HG03575 (cell line): ENCODE data around the gene TFB1M.
"Not testable (repeated sequence)": the region's sequence is repeated elsewhere in the genome, so short reads cannot be mapped to it uniquely, and the experiment has no call there.

ENCODE experiments used
- ATAC-seq: cut with Tn5 transposase; IDR thresholded peaks from one replicate; pipeline ENCODE4 v1.9.1; 2021; ENCODE audit not compliant: unreplicated experiment, insufficient number of reproducible peaks, low FRiP score; ENCODE audit errors: extremely low read depth

TFB1M gene

DNA sequence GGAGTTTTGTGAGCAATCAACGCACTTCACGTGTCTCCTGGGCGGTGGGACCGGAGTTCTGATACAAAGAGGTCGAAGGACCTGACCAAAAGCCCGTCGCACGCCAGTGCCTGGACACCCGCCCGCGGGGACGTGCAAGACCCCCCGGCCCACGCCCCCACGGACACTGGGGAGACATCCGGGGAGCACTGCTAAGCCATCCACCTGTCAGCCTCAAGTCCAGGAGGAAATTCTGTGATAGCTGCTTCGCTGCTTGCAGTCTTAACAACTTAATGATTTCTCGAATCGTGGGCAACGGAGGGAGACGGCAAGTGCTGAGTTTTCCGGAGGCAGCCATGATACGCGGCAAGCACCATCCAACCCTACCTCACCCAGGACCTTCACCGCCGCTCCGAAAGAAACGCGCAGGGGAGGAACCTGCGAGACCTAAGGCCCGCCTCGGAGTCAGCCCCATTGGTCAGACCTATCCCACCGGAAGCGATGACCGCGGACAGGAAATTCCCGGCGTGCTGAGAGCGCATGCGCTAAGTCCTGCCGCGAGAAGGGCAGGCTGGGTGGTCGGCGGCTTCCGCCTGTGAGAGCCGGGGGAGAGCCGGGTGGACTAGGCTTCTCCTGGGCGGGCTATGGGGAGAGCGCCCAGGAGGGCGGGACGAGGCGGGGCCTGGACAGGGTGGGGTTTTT is at the start of gene TFB1M:
TSS of gene TFB1M (minus strand) at position 393 of the 681 bp plus-strand sequence. CDS start at position 337, 56 bp downstream.
- ATAC-seq, result peak; percentile 80

DNA sequence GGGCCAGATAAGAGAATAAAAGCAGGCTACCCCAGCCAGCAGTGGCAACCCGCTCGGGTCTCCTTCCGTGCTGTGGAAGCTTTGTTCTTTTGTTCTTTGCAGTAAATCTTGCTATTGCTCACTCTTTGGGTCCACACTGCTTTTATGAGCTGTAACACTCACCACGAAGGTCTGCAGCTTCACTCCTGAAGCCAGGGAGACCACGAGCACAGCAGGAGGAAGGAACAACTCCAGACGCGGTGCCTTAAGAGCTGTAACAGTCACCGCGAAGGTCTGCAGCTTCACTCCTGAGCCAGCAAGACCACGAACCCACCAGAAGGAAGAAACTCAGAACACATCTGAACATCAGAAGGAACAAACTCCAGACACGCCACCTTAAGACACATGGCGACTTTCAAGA is 49.7 kb upstream of the TFB1M start:
- ATAC-seq, result not testable (repeated sequence)

DNA sequence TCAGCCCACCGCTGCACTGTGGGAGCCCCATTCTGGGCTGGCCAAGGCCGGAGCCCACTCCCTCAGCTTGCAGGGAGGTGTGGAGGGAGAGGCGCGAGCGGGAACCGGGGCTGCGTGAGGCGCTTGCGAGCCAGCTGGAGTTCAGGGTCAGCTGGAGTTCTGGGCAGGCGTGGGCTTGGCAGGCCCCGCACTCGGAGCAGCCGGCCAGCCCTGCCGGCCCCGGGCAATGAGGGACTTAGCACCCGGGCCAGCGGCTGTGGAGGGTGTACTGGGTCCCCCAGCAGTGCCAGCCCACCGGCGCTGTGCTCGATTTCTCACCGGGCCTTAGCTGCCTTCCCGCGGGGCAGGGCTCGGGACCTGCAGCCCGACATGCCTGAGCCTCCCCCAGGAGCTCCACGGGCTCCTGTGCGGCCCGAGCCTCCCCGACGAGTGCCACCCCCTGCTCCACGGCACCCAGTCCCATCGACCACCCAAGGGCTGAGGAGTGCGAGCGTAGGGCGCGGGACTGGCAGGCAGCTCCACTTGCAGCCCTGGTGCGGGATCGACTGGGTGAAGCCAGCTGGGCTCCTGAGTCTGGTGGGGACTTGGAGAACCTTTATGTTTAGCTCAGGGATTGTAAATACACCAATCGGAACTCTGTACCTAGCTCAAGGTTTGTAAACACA is 48.8 kb upstream of the TFB1M start:
- ATAC-seq, result not testable (repeated sequence)

DNA sequence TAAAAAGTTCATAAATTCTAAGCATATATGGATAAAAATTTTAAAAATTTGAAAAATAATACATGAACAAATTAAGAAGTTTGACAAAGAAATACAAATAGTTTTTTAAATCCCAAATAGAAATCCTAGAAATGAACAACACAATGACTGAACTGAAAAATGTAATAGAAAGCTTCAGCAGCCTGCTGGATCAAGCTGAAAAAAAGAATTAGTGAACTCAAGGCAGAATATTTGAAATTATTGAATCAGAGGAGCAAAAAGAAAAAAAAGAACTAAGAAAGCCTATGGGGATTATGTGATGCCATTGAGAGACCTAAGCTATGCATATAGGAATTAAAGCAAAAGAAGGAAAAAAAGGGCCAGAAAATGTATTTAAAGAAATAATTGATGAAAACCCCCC is 39.9 kb upstream of the TFB1M start:
- no peak for ATAC-seq

DNA sequence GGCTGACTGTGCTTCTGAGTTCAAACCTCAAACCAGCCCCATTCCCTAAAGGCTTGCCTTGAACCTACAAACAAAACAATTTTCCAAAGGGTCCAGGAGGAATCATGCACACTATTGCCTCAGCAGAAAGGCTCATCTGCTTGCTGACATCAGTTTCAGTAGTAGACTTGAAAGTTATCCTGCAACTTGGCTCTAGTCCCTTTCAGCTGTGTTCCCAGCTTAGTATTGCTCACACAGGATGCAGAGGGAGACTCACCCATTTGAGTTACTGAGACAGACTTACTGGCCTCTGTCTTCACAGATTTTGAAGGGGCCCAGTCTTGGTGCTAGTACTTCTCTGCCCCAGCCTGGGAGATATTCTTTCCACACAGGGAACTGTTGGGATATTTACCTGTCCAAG is 38.5 kb upstream of the TFB1M start:
- no peak for ATAC-seq

DNA sequence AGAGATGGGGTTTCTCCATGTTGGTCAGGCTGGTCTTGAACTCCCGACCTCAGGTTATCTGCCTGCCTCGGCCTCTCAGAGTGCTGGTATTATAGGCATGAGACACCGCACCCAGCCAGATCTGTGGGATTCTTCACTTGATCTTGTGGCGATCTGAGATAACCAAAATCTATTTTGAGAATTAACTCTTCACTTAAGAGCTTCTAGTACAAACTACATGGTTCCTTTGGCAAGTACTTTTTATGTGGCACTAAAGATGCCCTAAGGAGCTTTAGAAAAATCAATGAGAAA is 37.8 kb upstream of the TFB1M start:
- ATAC-seq, result no peak

DNA sequence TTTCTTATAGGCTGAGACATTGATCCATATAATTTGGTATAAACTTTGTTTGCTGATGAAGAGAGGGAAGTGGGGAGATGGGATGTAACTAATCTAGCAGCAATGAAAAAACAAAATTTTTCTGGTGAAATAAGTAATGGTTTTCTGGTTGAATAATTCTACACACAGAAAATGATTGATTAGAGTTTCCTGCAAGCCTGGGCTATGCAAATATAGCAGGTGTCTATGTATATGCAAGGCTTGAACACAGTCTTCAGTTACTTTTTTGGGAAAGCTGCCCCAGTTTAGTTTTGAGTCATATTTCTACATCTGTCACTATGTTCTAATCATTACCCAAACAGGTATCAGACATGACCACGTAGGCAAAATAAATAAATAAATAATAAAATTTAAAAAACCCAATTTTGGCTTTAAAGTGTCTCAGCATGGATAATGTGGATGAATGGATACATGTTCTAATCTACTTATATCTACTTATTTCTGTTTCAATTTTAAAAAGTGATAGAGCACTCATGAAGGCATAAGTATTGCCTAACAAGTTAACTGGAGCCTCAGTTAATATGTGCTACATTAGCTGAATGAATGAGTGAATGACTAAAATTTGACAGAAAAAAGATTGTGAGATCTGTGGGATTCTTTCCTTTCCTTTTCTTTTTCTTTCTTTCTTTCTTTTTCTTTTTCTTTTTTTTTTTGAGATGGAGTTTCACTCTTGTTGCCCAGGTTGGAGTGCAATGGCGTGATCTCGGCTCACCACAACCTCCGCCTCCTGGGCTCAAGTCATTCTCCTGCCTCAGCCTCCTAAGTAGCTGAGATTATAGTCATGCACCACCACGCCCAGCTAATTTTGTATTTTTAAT is 37.2 kb upstream of the TFB1M start:
- ATAC-seq, result peak; percentile 98

DNA sequence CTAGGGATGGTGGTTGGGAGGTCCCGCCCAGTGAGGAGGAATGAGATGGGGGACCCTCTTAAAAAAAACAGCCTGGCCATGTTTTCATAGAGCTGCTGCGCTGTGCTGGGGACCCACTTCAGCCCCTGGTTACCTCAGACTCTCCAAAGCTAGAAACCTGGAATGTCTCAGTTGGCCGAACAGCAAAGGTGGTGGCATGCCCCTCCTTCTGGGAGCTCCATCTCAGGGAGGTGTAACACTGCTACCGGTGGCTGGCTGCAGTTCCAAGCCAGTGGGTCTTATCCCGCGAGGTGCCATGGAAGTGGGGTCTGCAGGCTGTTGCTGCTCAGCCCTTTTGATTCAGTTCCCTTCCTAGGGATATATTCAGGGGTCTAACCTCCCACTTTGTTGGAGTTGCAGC is 35.7 kb upstream of the TFB1M start:
- no peak for ATAC-seq

DNA sequence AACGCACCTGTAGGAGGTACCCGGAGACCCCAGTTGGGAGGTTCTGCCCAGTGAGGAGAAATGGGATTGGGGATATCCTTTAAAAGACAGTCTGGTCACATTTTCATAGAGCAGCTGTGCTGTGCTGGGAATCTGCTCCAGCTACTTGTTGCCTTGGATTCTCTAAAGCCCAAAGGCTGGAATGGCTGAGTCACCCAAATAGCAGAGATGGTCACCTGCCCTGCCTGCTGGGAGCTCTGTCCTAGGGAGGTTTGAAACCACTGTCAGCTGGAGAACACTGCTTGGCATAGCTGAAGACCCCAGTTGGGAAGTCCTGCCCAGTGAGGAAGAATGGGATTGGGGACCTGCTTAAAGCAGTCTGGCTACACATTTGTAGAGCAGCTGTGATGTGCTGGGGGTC is 34.8 kb upstream of the TFB1M start:
- ATAC-seq, result no peak

DNA sequence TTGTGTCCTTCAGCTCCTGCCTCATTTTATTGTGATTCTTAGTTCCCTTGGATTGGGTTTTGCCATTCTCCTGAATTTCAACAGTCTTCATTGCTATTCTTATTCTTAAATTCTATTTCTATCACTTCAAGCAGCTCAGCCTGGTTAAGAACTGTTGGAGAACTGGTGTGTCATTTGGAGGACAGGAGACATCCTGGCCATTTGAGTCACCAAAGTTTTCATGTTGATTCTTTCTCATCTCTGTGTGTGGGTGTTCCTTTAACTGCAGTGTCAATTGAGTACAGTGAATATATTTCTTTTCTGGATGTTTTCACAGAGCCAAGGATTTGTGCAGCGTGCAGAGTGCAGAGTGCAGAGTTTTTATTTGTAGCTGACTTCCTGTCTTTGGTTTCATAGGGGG is 33.5 kb upstream of the TFB1M start:
- ATAC-seq, result no peak

DNA sequence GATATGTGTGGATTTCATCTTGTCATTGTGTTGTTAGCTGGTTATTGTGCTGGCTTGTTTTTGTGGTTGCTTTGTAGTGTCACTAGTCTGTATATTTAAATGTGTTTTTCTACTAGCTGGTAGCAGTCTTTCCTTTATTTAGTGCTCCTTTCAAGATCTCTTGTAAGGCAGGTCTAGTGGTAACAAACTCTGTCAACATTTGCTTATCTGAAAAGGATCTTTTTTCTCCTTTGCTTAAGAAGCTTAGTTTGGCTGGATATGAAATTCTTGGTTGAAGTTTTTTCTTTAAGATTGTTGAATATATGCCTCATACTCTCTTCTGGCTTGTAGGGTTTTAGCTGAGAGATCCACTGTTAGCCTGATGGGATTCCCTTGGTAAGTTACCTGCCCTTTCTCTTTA is 32.7 kb upstream of the TFB1M start:
- ATAC-seq, result no peak

DNA sequence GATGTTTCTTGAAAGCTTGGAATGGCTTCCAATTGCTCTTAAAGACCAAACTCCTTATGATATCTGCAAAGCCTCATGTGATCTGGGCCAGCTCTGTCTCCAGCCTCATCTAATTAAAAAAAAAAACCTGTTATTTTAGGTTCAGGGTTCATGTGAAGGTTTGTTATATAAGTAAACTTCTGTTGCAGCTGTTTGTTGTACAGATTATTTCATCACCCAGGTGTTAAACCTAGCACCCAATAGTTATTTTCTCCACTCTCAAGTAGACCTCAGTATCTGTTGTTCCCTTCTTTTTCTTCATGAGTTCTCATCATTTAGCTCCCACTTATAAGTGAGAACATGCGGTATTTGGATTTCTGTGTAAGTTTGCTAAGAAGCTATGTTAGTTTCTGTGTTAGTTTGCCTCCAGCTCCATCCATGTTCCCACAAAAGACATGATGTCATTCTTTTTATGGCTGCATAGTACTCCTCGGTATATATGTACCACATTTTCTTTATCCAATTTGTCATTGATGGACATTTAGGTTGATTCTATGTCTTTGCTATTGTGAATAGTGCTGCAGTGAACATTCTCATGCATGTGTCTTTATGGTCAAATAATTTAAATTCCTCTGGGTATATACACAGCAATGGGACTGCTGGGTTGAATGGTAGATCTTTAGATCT is 30.2 kb upstream of the TFB1M start:
- ATAC-seq, result no peak

DNA sequence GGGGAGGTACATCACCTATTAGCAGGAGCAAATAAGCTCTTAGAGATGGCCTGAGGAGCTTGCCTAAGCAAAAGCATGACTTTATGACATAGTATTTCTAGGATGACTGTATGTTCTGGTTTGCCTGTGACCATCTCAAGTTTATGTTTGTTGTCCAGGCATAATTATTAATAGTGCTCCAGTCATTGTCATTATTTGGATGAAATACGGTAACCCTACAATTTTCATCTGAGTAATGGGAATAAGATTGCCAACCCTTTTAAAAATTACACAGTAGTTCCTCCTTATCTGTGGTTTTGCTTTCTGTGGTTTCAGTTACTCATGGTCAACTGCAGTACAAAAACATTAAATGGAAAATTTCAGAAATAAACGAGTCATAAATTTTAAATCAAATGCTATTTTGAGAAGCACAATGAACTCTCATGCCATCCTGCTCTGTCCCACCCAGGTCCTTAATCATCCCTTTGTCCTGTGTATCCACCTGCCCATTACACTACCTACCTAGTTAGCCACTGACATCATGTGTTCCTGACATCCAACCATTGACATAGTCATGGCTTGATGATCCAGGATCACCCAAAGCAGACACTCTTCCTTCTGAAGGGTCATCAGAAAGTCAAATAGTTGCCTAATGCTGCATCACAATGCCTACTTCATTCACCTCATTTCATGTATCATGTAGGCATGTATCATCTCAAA is 27.0 kb upstream of the TFB1M start:
- no peak for ATAC-seq

DNA sequence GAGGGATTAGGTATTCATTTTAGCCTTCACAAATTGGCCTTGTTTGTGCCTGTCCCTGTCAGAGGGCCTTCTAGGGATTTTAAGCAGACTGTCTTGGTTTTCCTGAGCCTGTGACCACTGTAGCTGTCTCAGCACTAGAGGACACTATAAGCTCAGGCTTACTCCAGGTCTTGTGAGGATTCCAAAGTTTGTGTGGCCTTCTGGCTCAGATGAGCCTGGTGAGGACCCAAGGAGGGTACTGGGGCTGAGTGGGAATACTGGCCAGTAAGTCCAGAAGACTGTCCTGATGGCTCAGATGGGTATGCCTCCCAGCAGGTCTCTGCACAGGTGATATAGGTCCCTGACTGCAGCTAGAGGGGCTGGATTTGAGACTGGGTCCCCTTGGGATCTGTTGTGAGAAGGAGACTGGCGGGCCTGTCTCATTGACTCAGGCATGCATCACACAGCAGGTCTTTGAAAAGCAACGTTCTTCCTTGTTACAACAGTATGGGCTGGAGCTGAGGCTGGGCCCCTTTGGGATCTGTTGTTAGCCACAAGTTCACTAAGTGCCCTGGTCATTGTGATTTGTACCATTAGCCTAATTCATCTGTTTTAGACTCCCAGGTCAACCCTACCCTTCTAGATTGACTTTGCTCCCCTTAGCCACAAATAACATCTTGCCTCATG is 26.3 kb upstream of the TFB1M start:
- ATAC-seq, result no peak

DNA sequence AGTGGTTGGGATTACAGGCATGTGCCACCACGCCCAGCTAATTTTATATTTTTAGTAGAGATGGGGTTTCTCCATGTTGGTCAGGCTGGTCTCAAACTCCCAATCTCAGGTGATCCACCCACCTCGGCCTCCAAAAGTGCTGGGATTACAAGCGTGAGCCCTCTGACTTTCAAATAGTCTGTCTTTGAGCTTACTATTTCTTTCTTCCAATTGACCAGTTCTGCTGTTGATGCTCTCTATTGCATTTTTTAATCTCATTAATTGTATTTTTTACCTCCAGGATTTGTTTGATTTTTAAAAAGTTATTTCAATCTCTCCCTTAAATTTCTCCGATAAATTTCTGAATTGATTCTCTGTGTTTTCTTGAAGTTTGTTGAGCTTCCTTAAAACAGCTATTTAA is 25.6 kb upstream of the TFB1M start:
- not testable (repeated sequence) for ATAC-seq

DNA sequence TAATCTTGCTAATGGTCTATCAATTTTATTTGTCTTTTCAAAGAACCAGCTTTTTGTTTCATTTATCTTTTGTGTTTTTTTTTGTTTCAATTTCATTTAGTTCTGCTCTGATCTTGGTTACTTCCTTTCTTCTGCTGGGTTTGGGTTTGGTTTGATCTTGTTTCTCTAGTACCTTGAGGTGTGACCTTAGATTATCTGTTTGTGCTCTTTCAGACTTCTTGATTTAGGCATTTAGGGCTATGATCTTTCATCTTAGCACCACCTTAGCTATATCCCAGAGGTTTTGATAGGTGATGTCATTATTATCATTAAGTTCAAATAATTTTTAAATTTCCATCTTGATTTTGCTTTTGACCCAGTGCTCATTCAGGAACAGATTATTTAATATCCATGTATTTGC is 24.0 kb upstream of the TFB1M start:
- ATAC-seq, result not testable (repeated sequence)

DNA sequence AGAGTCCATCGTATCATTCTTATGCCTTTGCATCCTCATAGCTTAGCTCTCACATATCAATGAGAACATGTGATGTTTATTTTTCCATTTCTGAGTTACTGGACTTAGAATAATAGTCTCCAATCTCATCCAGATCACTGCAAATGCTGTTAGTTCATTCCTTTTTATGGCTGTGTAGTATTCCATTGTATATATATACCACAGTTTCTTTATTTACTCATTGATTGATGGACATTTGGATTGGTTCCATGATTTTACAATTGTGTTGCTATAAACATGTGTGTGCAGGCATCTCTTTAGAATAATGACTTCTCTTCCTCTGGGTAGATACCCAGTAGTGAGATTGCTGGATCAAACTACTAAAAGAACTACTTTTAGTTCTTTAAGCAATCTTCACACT is 21.0 kb upstream of the TFB1M start:
- no peak for ATAC-seq

DNA sequence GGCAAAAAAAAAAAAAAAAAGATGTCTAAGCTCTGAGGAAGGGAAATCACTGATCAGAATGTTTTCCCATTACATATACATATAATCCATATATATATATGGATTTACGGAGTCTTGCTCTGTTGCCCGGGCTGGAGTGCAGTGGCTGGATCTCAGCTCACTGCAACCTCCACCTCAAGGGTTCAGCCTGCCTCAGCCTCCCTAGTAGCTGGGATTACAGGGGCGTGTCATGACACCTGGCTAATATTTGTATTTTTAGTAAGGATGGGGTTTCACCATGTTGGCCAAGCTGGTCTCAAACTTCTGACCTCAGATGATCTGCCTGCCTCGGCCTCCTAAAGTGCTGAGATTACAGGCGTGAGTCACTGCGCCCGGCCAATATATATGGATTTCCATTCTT is 19.8 kb upstream of the TFB1M start:
- not testable (repeated sequence) for ATAC-seq

DNA sequence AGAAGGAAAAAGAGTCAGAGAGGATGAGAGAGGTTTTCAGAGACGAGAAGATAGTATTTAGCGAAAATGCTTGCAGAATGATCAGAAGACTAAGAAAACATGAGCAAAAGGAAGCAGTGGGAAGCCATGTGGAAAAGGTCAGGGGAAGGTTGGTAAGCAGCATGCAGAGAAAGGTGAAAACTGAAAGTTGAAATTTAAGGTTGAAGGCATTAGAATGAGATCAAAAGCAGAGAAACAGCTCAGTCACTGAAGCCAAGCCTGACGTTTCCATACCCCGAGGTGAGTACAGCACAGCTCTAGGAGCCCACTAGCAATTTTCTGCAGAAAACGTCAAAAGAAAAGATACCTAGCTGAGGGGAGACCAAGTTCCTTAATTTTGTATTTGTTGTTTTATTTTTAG is 19.1 kb upstream of the TFB1M start:
- peak; percentile 76 for ATAC-seq
